ENCODE data around the gene LPA. TPM values are rescaled to one million over a fixed set of nuclear protein-coding genes. Genes with fewer than 3 reads are reported as not detected.

Gene LPA
- total and polyA plus RNA-seq, 3 donors from 2014 or later, result 0.28 to 7.2 (median 2.4) TPM

GRCh38 chr6:160510976-160511617 is 153.0 kb downstream of the LPA start:
- 90 to 95% methylated on average over 4 of the region's 4 CpGs for WGBS, 2 donors
- Histone ChIP-seq H3K4me3 (no peak overlapping the region), H3K9me3 (no peaks in the 10 kb centered on the region), H3K36me3 (ENCODE audit: low read depth, missing control alignments) (no peaks in the 10 kb centered on the region), H3K27ac (no peak overlapping the region), H3K4me1 (no peaks in the 10 kb centered on the region), H3K27me3 (no peaks in the 10 kb centered on the region)
- intact Hi-C loops (cut with DNase I; ENCODE audit: low total_unique reads), result no loop called here
- DNase-seq, result no peak
- TF ChIP-seq CTCF (IDR thresholded peaks at IDR 0.05) (no peak), POLR2A (IDR thresholded peaks at IDR 0.05) (no peak)

GRCh38 chr6:160510199-160510598 is 153.9 kb downstream of the LPA start:
- DNase-seq, result no peak
- no peaks in the 10 kb centered on the region for H3K27me3 ChIP-seq
- no peaks in the 10 kb centered on the region for H3K36me3 ChIP-seq (ENCODE audit: low read depth, missing control alignments)
- intact Hi-C loops (cut with DNase I; ENCODE audit: low total_unique reads), result no loop called here
- H3K4me1 ChIP-seq, result no peaks in the 10 kb centered on the region
- no peak overlapping the region for H3K4me3 ChIP-seq
- 75 to 79% methylated on average over 2 of the region's 2 CpGs for WGBS, 2 donors
- H3K9me3 ChIP-seq, result no peaks in the 10 kb centered on the region
- H3K27ac ChIP-seq, result no peak overlapping the region
- TF ChIP-seq CTCF (IDR thresholded peaks at IDR 0.05) (no peak), POLR2A (IDR thresholded peaks at IDR 0.05) (no peak)

- intact Hi-C loops (cut with DNase I; ENCODE audit: low total_unique reads), result no loop called here
- no peaks in the 10 kb centered on the region for H3K4me1 ChIP-seq
- H3K36me3 ChIP-seq (ENCODE audit: low read depth, missing control alignments), result no peaks in the 10 kb centered on the region
- H3K27me3 ChIP-seq, result no peaks in the 10 kb centered on the region
- no peaks in the 10 kb centered on the region for H3K9me3 ChIP-seq
- no peak for TF ChIP-seq CTCF (IDR thresholded peaks at IDR 0.05)
- H3K4me3 ChIP-seq, result no peak overlapping the region
- no peak for DNase-seq
- WGBS, 2 donors, result 88 to 91% methylated on average over 2 of the region's 2 CpGs
- H3K27ac ChIP-seq, result no peak overlapping the region
Measured at GRCh38 chr6:160509610-160510009, 154.5 kb downstream of the LPA start.

- no peaks in the 10 kb centered on the region for H3K4me1 ChIP-seq
- H3K36me3 ChIP-seq (ENCODE audit: low read depth, missing control alignments), result no peaks in the 10 kb centered on the region
- TF ChIP-seq POLR2A (IDR thresholded peaks at IDR 0.05) (no peak), CTCF (IDR thresholded peaks at IDR 0.05) (no peak)
- no peak overlapping the region for H3K27ac ChIP-seq
- no peaks in the 10 kb centered on the region for H3K9me3 ChIP-seq
- H3K4me3 ChIP-seq, result no peak overlapping the region
- WGBS, 2 donors, result 79 to 92% methylated on average over 2 of the region's 2 CpGs
- no peaks in the 10 kb centered on the region for H3K27me3 ChIP-seq
- intact Hi-C loops (cut with DNase I; ENCODE audit: low total_unique reads), result no loop called here
- no peak for DNase-seq
Measured at GRCh38 chr6:160508599-160508998, 155.5 kb downstream of the LPA start.

GRCh38 chr6:160507420-160507819 is 156.7 kb downstream of the LPA start:
- no peak overlapping the region for H3K27ac ChIP-seq
- H3K4me1 ChIP-seq, result no peaks in the 10 kb centered on the region
- intact Hi-C loops (cut with DNase I; ENCODE audit: low total_unique reads), result no loop called here
- H3K36me3 ChIP-seq (ENCODE audit: low read depth, missing control alignments), result no peaks in the 10 kb centered on the region
- H3K4me3 ChIP-seq, result no peak overlapping the region
- DNase-seq, result no peak
- 81 to 84% methylated on average over 4 of the region's 4 CpGs for WGBS, 2 donors
- no peak for TF ChIP-seq POLR2A (IDR thresholded peaks at IDR 0.05)
- TF ChIP-seq CTCF (IDR thresholded peaks at IDR 0.05), result no peak
- H3K9me3 ChIP-seq, result no peaks in the 10 kb centered on the region
- H3K27me3 ChIP-seq, result no peaks in the 10 kb centered on the region

Measured in testis (tissue), 3 donors.